ENCODE data around the gene THSD4. TPM values are rescaled to one million over a fixed set of nuclear protein-coding genes. Genes with fewer than 3 reads are reported as not detected.
A peak's percentile ranks its signal among the peaks of the same experiment; 100 is the strongest.

THSD4 gene
- total RNA-seq, 1 experiment from 2014 or later, result 24.2 TPM

- no peak for DNase-seq
- Mint-ChIP-seq H3K27me3 (ENCODE audit: unreplicated experiment) (no peaks in the 10 kb centered on the region), H3K36me3 (ENCODE audit: insufficient read depth, unreplicated experiment) (peaks cover 20% of the 10 kb centered on the region), H3K9me3 (ENCODE audit: low read depth, unreplicated experiment) (no peaks in the 10 kb centered on the region), H3K4me3 (ENCODE audit: low read depth, unreplicated experiment) (no peak overlapping the region), H3K27ac (ENCODE audit: unreplicated experiment) (peak overlapping the region; percentile 34), H3K4me1 (ENCODE audit: low read depth, unreplicated experiment) (peaks cover 56% of the 10 kb centered on the region)
- TF ChIP-seq CTCF (IDR thresholded peaks at IDR 0.05; ENCODE audit: unreplicated experiment), result no peak
- intact Hi-C loops (cut with micrococcal nuclease; ENCODE audit: unreplicated experiment), result no loop called here
- BruUV-seq (replicated peaks), result no TSS peak
- CTCF ChIA-PET, result interaction anchor here (0.6 to 0.7 kb wide), 2 partner anchors 13 to 31 kb away, joined by 3 to 4 read pairs; no protein-coding TSS in a partner anchor
These were observed 670.7 kb downstream of the THSD4 start for GRCh38 chr15:71785996-71786395.

GRCh38 chr15:71786673-71787072 lies 671.4 kb downstream of the THSD4 start:
- Mint-ChIP-seq H3K36me3 (ENCODE audit: insufficient read depth, unreplicated experiment) (peaks cover 24% of the 10 kb centered on the region), H3K4me1 (ENCODE audit: low read depth, unreplicated experiment) (peaks cover 58% of the 10 kb centered on the region), H3K27me3 (ENCODE audit: unreplicated experiment) (no peaks in the 10 kb centered on the region), H3K9me3 (ENCODE audit: low read depth, unreplicated experiment) (peaks cover 2% of the 10 kb centered on the region), H3K27ac (ENCODE audit: unreplicated experiment) (no peak overlapping the region), H3K4me3 (ENCODE audit: low read depth, unreplicated experiment) (no peak overlapping the region)
- BruUV-seq (replicated peaks), result no TSS peak
- intact Hi-C loops (cut with micrococcal nuclease; ENCODE audit: unreplicated experiment), result no loop called here
- no peak for TF ChIP-seq CTCF (IDR thresholded peaks at IDR 0.05; ENCODE audit: unreplicated experiment)
- CTCF ChIA-PET, result interaction anchor here (0.6 to 0.7 kb wide), 2 partner anchors 13 to 32 kb away, joined by 3 to 4 read pairs; no protein-coding TSS in a partner anchor
- no peak for DNase-seq

- CTCF ChIA-PET, result interaction anchor here (0.5 to 2.8 kb wide), 4 partner anchors 8 to 44 kb away, joined by 3 to 19 read pairs (median 11); no protein-coding TSS in a partner anchor
- no peak for DNase-seq
- no peak overlapping the region for H3K27ac Mint-ChIP-seq (ENCODE audit: unreplicated experiment)
- TF ChIP-seq CTCF (IDR thresholded peaks at IDR 0.05; ENCODE audit: unreplicated experiment), result no peak
- peaks cover 57% of the 10 kb centered on the region for H3K4me1 Mint-ChIP-seq (ENCODE audit: low read depth, unreplicated experiment)
- BruUV-seq (replicated peaks), result no TSS peak
- no peak overlapping the region for H3K4me3 Mint-ChIP-seq (ENCODE audit: low read depth, unreplicated experiment)
- H3K27me3 Mint-ChIP-seq (ENCODE audit: unreplicated experiment), result no peaks in the 10 kb centered on the region
- peaks cover 2% of the 10 kb centered on the region for H3K9me3 Mint-ChIP-seq (ENCODE audit: low read depth, unreplicated experiment)
- H3K36me3 Mint-ChIP-seq (ENCODE audit: insufficient read depth, unreplicated experiment), result peaks cover 24% of the 10 kb centered on the region
- intact Hi-C loops (cut with micrococcal nuclease; ENCODE audit: unreplicated experiment), result no loop called here
These were observed 673.6 kb downstream of the THSD4 start for GRCh38 chr15:71788646-71789579.

- CTCF ChIA-PET, result interaction anchor here (0.5 to 2.8 kb wide), 8 partner anchors 9 to 809 kb away, joined by 3 to 45 read pairs (median 4); no protein-coding TSS in a partner anchor
- peaks cover 2% of the 10 kb centered on the region for H3K9me3 Mint-ChIP-seq (ENCODE audit: low read depth, unreplicated experiment)
- peak overlapping the region; percentile 83 for H3K27ac Mint-ChIP-seq (ENCODE audit: unreplicated experiment)
- intact Hi-C loops (cut with micrococcal nuclease; ENCODE audit: unreplicated experiment), result loop anchor here (2.0 kb wide), 1 partner anchor 37 kb away; no protein-coding TSS in a partner anchor
- DNase-seq, result no peak
- no peak for TF ChIP-seq CTCF (IDR thresholded peaks at IDR 0.05; ENCODE audit: unreplicated experiment)
- no TSS peak for BruUV-seq (replicated peaks)
- peaks cover 57% of the 10 kb centered on the region for H3K4me1 Mint-ChIP-seq (ENCODE audit: low read depth, unreplicated experiment)
- no peaks in the 10 kb centered on the region for H3K27me3 Mint-ChIP-seq (ENCODE audit: unreplicated experiment)
- peaks cover 24% of the 10 kb centered on the region for H3K36me3 Mint-ChIP-seq (ENCODE audit: insufficient read depth, unreplicated experiment)
- H3K4me3 Mint-ChIP-seq (ENCODE audit: low read depth, unreplicated experiment), result peak overlapping the region; percentile 42
These were observed 674.3 kb downstream of the THSD4 start for GRCh38 chr15:71789616-71790015.
